Epithelial cell of proximal tubule (primary cell): Measurements from ENCODE around the gene TIE1. TPM values are rescaled to one million over a fixed set of nuclear protein-coding genes. Genes with fewer than 3 reads are reported as not detected.
A peak's percentile ranks its signal among the peaks of the same experiment; 100 is the strongest.

Experiments
- DNase-seq: peaks from one replicate; pipeline ENCODE4 v3.0.0-alpha.2; 2011; ENCODE audit warnings: low read depth
- H3K4me3 ChIP-seq: 2 replicates; pipeline ENCODE4 v1.5.1; 2011; ENCODE audit warnings: low read depth, mild to moderate bottlenecking, low read length
- total RNA-seq: library from RNA; depleted of rRNA; stranded (reverse); fragments of >200 nt; gene quantifications from 2 replicates; pipeline ENCODE4 v1.2.3, GENCODE V29; 2015
- TF ChIP-seq, protein P1 (sequence below): conservative IDR thresholded peaks from 2 replicates; pipeline ENCODE4 v1.5.1; 2012; ENCODE audit warnings: low read depth, mild to moderate bottlenecking, low read length

Gene TIE1
- total RNA-seq, 1 donor from 2014 or later: 1.2 TPM

GRCh38 chr1:43316738-43317520, 16.1 kb downstream of the TIE1 start:
- TF ChIP-seq, protein P1, sequence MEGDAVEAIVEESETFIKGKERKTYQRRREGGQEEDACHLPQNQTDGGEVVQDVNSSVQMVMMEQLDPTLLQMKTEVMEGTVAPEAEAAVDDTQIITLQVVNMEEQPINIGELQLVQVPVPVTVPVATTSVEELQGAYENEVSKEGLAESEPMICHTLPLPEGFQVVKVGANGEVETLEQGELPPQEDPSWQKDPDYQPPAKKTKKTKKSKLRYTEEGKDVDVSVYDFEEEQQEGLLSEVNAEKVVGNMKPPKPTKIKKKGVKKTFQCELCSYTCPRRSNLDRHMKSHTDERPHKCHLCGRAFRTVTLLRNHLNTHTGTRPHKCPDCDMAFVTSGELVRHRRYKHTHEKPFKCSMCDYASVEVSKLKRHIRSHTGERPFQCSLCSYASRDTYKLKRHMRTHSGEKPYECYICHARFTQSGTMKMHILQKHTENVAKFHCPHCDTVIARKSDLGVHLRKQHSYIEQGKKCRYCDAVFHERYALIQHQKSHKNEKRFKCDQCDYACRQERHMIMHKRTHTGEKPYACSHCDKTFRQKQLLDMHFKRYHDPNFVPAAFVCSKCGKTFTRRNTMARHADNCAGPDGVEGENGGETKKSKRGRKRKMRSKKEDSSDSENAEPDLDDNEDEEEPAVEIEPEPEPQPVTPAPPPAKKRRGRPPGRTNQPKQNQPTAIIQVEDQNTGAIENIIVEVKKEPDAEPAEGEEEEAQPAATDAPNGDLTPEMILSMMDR: peak; percentile 12
- no peak for DNase-seq
- no peak overlapping the region for H3K4me3 ChIP-seq

GRCh38 chr1:43317817-43318471, 17.2 kb downstream of the TIE1 start:
- H3K4me3 ChIP-seq: no peak overlapping the region
- DNase-seq: no peak
- TF ChIP-seq, protein P1: no peak

DNA sequence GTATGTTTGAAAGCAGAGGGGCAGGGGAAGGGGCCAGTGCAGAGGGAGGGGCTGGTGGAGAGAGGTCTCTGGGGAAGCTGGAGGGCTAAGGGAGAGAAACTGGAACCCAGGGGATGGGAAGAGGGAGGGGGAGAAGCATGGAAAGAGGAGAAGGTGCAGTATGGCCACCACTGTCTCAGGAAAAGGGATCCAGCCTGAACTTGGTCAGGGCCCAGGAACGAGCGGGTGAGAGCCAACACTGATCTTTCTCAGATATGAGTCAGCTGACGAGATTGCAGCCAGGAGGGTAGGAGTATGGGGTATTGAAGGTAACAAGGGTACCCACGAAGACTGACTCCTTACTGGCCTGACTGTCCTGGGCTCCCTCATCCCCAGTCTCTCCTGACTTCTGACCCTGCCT, 18.0 kb downstream of the TIE1 start:
- TF ChIP-seq, protein P1: no peak
- no peak overlapping the region for H3K4me3 ChIP-seq
- DNase-seq: no peak

GRCh38 chr1:43319288-43319687, 18.5 kb downstream of the TIE1 start:
- DNase-seq: no peak
- H3K4me3 ChIP-seq: no peak overlapping the region
- TF ChIP-seq, protein P1: no peak

DNA sequence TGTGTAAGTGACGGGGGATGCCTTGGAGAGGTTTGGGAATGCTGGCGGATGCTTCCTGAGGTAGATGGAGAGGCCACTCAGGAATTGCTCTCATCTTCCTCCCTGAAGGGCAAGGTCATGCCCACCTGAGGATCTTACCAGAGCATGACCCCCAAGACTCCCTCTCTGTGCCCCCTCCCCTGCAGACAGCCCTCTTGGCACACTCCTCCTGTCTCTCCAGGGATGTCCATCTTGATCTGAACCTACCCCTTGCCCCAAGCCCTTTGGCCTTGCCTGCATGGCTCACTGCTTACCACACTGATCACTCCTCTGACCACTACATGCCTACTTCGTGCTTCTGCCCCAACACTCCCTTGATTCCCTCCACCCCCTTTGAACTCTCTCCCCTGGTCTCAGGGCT, 19.0 kb downstream of the TIE1 start:
- DNase-seq: no peak
- H3K4me3 ChIP-seq: no peak overlapping the region
- TF ChIP-seq, protein P1: no peak

- TF ChIP-seq, protein P1: no peak
- no peak overlapping the region for H3K4me3 ChIP-seq
- DNase-seq: no peak
These were observed 20.6 kb downstream of the TIE1 start for GRCh38 chr1:43321331-43321891.
